H7 (cell line): ENCODE measurements around the gene POGLUT2. TPM values are rescaled to one million over a fixed set of nuclear protein-coding genes. Genes with fewer than 3 reads are reported as not detected.

Experiments used
- DNase-seq: peaks from one replicate; pipeline ENCODE4 v3.0.0; 2012
- H3K27me3 ChIP-seq: 2 replicates; pipeline ENCODE4 v1.6.0; 2011; ENCODE audit warnings: mild to moderate bottlenecking, low read length; ENCODE audit not compliant: control insufficient read depth, insufficient read depth
- H3K36me3 ChIP-seq: replicated peaks from 2 replicates; pipeline ENCODE4 v1.5.1; 2011; ENCODE audit warnings: low read length; ENCODE audit not compliant: control insufficient read depth, insufficient read depth
- H3K4me3 ChIP-seq: 2 replicates; pipeline ENCODE4 v1.5.1; 2011; ENCODE audit warnings: low read depth, mild to moderate bottlenecking, control low read depth, low read length, moderate library complexity; ENCODE audit not compliant: insufficient read depth
- total RNA-seq: library from RNA; depleted of rRNA; stranded (reverse); fragments of >200 nt; shearing (Covaris generic); gene quantifications from 2 replicates; pipeline ENCODE4 v1.2.3, GENCODE V29; 2014; rRNA removed

Gene POGLUT2
- total RNA-seq, 1 experiment from 2014 or later: 23.8 TPM

- DNase-seq: no peak
- no peak overlapping the region for H3K4me3 ChIP-seq
- peaks cover 8% of the 10 kb centered on the region; the same call in 1 of the 2 replicates for H3K27me3 ChIP-seq
- H3K36me3 ChIP-seq: no peaks in the 10 kb centered on the region; the same call in 1 of the 2 replicates
Observed at GRCh38 chr13:102768909-102769308, 29.9 kb downstream of the POGLUT2 start.

DNA sequence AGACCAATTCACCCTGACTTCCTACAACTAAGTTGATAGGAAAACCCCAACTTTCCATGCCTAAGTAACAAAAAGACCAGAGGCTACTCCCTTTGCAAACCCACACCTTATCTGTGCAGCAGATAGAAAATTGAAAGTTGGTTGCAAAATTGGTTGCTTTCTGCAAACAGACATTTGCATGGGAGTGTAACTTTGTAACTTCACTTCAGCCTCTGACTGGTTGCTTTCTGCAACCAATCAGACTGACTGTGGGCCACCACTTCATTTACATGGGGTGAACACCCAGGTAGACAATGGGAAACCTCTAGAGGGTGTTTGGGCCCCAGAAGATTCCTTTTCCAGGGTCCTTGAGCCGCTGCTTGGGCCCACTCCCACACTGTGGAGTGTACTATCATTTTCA, 35.0 kb downstream of the POGLUT2 start:
- Histone ChIP-seq H3K36me3 (no peaks in the 10 kb centered on the region; the same call in 1 of the 2 replicates), H3K27me3 (no peaks in the 10 kb centered on the region), H3K4me3 (no peak overlapping the region)
- DNase-seq: no peak

GRCh38 chr13:102761071-102761470, 37.7 kb downstream of the POGLUT2 start:
- Histone ChIP-seq H3K27me3 (no peaks in the 10 kb centered on the region), H3K36me3 (no peaks in the 10 kb centered on the region), H3K4me3 (no peak overlapping the region)
- no peak for DNase-seq

GRCh38 chr13:102758842-102759241, 39.9 kb downstream of the POGLUT2 start:
- Histone ChIP-seq H3K27me3 (no peaks in the 10 kb centered on the region), H3K4me3 (no peak overlapping the region), H3K36me3 (no peaks in the 10 kb centered on the region)
- no peak for DNase-seq

- Histone ChIP-seq H3K4me3 (no peak overlapping the region), H3K36me3 (no peaks in the 10 kb centered on the region), H3K27me3 (no peaks in the 10 kb centered on the region)
- no peak for DNase-seq
Observed at GRCh38 chr13:102757006-102757405, 41.8 kb downstream of the POGLUT2 start.

DNA sequence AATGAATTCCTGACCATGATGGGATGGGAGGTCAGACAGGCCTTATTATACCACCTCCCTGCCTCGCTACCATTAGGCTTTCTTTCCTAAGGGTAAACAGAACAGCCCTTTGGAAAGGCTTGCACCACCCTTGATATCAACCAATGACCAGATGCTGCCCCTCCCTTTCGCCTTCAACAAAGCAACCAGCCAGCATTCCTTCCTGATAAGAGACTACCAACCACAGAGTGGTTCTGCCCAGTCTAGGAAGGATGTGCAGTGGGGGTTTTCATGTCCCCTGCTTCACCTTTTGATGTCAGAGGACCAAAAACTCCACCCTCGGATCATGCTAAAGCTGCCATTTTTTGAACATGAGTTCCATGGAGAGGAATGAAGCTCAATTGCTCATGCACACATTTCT, 46.9 kb downstream of the POGLUT2 start:
- Histone ChIP-seq H3K27me3 (no peaks in the 10 kb centered on the region), H3K4me3 (no peak overlapping the region), H3K36me3 (no peaks in the 10 kb centered on the region)
- DNase-seq: no peak

- Histone ChIP-seq H3K4me3 (no peak overlapping the region), H3K27me3 (no peaks in the 10 kb centered on the region)
- no peak for DNase-seq
Observed at GRCh38 chr13:102742506-102742905, 56.3 kb downstream of the POGLUT2 start.

GRCh38 chr13:102742101-102742500, 56.7 kb downstream of the POGLUT2 start:
- DNase-seq: no peak
- H3K36me3 ChIP-seq: no peaks in the 10 kb centered on the region
- no peak overlapping the region for H3K4me3 ChIP-seq
- no peaks in the 10 kb centered on the region for H3K27me3 ChIP-seq

More at GRCh38 chr13:102742506-102742905, 56.3 kb downstream of the POGLUT2 start:
- H3K36me3 ChIP-seq: no peaks in the 10 kb centered on the region

Other genes starting within 250 kb of the POGLUT2 start
- 44.4 and 65.7 TPM in 2 replicates for gene TPP2, start 202.0 kb downstream of the POGLUT2 start, total RNA-seq
- gene METTL21C, start 103.9 kb downstream of the POGLUT2 start, total RNA-seq: not detected in 2 replicates
- gene TEX30, start 25.2 kb downstream of the POGLUT2 start, total RNA-seq: 15.4 and 16.1 TPM in 2 replicates
- 7.8 and 10.0 TPM in 2 replicates for gene BIVM, start 143 bp upstream of the POGLUT2 start, total RNA-seq
- gene ERCC5, start 47.1 kb upstream of the POGLUT2 start, total RNA-seq: 24.4 and 26.8 TPM in 2 replicates